ENCODE measurements around the gene NPR1.
A peak's percentile ranks its signal among the peaks of the same experiment; 100 is the strongest.
"Not testable (repeated sequence)": the region's sequence is repeated elsewhere in the genome, so short reads cannot be mapped to it uniquely, and the experiment has no call there.

NPR1 gene

DNA sequence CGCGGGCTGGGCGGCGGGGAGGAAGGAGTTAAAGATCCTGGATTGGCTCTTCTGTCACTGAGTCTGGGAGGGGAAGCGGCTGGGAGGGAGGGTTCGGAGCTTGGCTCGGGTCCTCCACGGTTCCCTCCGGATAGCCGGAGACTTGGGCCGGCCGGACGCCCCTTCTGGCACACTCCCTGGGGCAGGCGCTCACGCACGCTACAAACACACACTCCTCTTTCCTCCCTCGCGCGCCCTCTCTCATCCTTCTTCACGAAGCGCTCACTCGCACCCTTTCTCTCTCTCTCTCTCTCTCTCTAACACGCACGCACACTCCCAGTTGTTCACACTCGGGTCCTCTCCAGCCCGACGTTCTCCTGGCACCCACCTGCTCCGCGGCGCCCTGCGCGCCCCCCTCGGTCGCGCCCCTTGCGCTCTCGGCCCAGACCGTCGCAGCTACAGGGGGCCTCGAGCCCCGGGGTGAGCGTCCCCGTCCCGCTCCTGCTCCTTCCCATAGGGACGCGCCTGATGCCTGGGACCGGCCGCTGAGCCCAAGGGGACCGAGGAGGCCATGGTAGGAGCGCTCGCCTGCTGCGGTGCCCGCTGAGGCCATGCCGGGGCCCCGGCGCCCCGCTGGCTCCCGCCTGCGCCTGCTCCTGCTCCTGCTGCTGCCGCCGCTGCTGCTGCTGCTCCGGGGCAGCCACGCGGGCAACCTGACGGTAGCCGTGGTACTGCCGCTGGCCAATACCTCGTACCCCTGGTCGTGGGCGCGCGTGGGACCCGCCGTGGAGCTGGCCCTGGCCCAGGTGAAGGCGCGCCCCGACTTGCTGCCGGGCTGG lies at the start of gene NPR1:
Gene NPR1 (plus strand): TSS at position 170 of the 818 bp plus-strand sequence. CDS start 421 bp downstream, at position 591.
- peak; percentile 43 for DNase-seq (ENCODE audit: low read depth)

DNA sequence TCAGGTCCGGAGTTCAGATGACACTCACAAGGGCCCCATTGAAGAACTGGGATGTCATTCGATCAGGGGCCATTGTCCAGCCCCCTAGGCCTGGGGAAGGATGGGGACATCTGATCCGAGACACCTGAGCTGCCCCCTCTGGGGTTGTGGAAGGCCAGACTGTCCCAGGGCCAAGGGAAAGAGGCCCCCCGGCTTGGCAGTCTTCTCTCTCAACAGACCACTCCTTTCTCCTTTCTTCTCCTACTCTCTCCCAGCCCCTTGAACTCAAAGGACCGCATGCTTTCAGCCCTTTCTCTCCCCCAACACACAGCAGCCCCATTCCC lies 49.2 kb upstream of the NPR1 start:
- DNase-seq (ENCODE audit: low read depth), result no peak

DNA sequence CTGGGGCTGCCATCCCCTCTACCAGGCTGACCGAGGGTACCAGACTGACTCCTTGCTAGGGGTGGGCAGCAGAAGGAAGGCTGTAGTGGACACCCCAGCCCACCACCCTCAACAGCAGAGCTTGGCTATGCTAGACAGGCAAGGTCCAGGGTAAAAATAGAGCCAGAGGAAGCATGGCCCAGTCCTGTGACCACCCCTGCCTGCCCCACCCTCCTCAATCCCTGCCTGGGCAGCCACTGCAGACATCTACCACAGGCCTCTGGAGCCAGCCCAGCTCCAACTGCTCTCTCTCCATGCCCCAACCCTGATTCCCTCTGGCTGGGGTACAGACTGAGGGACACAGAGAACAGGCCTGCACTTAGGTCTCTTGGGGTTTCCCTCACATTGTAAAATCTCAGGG lies 48.5 kb upstream of the NPR1 start:
- no peak for DNase-seq (ENCODE audit: low read depth)

DNA sequence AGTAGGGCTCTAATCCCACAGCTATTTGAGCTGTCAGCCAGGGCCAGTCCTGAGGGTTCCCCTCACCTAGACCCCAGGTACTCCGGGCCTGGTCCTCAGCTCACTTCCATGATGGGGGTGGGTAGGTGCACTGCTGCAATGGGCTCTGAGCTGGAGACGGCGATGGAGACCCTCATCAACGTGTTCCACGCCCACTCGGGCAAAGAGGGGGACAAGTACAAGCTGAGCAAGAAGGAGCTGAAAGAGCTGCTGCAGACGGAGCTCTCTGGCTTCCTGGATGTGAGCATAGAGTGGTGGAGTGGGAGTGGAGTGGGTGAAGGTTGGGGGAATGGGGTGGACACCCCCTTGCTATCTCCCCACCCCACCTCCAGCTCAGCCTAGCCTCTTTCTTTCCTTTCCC lies 48.1 kb upstream of the NPR1 start:
- no peak for DNase-seq (ENCODE audit: low read depth)

DNA sequence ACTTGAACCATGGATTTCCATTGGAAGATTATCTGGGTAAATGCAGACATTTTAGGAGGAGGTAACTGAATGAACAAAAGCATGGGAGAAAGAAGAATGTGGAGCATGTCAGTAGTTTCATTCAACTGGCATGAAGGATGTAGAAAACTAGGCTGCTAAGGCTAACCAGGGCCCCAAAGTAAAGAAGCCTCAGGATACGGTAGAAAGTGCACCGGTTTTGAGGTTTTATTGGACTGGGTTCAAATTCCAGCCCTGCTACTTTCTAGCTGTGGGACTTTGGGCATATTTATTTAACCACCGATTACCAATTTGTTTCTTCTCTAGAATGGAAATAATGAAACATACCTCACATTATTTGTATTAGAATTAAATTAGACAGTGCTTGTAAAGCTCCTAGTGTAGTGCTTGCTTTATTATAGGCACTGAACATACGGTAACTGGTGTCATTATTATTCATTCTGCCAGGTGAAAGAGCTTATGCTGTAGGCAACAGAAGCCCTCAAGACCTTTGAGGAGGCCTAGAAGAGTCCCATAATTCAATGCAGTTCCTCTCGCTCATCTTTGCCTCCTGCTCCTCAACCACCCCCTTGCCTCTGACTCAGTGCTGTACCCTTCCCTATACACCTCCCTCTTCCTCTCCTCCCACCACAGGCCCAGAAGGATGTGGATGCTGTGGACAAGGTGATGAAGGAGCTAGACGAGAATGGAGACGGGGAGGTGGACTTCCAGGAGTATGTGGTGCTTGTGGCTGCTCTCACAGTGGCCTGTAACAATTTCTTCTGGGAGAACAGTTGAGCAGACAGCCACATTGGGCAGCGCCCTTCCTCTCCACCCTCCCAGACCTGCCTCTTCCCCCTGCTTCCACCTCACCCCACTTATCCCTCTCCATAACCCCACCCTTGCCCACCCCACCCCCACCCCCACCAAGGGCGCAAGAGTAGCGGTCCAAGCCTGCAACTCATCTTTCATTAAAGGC lies 47.2 kb upstream of the NPR1 start:
- peak; percentile 66 for DNase-seq (ENCODE audit: low read depth)

DNA sequence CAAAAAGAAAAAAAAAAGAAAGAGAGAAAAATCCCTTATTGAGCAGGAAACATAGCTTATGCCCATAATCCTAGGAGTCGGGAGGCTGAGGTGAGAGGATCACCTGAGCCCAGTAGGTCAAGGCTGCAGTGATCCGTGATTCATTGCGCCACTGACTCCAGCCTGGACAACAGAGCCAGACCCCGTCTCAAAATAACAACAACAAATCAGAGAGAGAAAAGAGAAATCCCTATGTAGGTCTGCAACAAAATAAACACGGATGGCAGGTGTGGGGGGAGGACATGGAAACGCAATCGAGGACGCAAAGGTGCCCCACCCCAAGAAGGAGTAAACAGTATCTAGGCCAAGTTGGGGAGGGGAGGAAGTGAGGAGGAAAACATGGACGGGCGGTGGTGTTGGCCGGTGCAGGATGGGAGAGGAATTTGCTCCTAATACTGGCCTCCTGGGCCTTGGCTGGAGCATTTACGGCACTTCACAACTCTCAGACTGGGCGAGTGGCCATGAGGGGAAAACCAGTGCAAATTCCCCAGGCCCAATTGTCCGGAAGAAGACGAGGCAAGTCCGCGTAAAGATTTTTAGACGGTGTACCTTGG lies 45.2 kb upstream of the NPR1 start:
- DNase-seq (ENCODE audit: low read depth), result peak; percentile 13

DNA sequence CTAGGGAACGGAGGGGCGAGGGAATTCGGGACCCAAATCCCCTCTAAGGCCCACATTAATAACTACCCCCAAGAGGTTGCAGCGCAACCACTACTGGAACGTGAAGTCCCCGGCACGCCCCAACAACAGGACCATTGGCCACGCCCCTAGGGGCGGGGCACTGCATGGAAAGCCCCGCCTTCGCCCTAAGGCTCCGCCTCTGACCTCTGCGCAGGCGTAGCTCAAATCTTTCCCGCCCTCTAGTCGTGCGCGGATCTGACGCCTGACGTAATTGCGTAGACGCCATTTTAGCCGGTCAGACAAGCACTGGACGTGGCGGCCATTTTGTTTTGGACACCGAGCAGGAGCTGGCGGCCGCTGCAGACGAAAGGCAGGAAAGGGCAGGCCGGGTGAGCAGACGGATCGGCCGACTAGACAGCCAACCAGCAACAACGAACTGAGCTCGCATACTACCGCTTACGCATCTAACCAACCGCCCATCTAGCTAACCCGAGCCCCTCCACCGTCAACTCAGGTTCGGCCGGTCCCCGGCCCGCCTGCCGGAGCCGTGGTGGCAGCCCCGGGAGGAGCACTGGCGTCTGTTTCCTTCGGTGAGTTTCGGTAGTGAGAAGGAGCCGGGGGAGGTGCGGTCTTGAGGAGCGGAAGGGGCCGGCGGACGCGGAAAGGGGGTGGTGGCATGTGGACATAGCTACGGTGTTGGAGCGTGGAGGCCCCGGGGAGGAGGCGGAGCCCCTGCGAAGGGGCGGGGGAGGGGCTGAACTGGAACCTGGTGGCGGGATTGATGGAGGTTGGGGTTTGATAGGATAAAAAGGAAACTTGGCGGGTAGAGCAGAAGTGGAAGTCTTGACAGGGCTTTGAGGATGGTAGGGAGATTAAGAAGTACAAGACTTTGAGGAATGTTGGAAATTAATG lies 44.5 kb upstream of the NPR1 start, which contains the start of gene CHTOP:
Gene CHTOP (plus strand): TSS at position 313 of the 912 bp plus-strand sequence. CDS start 2,523 bp downstream, outside the sequence.
- DNase-seq (ENCODE audit: low read depth), result peak; percentile 98

DNA sequence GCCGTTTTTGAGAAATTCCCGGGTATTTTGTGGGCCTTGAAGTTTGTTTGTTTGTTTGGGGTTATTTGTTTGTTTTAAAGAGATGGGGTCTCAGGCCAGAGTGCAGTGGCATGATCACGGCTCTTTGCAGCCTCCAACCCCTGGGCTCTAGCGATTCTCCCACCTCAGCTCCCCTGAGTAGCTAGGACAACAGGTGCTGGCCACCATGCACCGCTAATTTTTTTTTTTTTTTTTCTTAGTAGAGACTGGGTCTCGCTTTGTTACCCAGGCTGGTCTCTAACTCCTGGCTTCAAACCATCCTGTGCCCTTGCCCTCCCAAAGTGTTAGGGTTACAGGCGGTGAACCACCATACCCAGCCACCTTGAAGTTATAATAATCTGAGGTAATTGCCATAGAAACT lies 42.6 kb upstream of the NPR1 start:
- DNase-seq (ENCODE audit: low read depth), result no peak

DNA sequence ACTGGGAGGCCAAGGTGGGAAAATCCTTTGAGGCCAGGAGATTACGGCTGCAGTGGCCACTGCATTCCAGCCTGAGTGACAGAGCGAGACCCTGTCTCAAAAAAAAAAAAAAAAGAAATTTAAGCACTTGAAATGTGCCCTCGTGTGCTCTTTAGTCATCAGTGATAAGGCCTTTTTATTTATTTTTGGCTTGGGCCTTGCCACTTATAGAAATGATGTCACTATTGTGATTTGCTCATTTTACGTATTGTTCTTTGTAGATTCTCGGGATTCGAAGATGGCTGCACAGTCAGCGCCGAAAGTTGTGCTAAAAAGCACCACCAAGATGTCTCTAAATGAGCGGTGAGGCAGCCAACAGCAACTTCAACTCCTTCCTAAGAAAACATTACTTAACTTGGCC lies 42.2 kb upstream of the NPR1 start:
- no peak for DNase-seq (ENCODE audit: low read depth)

DNA sequence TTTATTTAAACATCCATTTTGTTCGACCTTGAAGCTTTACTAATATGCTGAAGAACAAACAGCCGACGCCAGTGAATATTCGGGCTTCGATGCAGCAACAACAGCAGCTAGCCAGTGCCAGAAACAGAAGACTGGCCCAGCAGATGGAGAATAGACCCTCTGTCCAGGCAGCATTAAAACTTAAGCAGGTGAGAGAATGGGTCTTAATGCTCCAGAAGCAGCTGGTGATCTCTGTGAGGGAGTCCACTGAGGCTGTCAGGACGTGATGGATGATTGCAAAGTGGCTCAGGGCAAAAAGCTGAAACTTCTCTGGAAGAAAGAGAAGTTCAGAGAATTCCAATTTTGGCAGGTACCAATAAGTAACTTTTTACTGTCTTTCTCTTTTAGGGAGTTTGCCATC lies 40.2 kb upstream of the NPR1 start:
- no peak for DNase-seq (ENCODE audit: low read depth)

DNA sequence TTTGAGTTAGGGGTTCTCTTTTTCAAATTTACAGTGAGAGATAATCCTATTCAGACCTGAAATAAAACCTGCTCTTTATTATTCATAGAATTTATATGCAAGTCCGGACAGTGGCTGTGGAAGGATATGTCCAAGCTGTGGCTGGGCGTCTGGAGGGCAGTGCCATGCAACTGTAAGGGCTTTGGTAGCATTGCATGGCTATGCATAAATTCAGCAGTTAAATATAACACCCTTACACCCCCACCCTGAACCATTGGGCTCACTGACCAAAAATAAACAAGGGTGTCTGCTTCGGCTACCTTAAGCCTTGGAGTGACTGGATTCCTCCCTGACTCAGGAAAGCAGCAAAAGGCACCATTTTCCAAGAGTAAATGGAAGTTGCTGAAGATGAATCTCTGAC lies 39.2 kb upstream of the NPR1 start:
- DNase-seq (ENCODE audit: low read depth), result no peak

DNA sequence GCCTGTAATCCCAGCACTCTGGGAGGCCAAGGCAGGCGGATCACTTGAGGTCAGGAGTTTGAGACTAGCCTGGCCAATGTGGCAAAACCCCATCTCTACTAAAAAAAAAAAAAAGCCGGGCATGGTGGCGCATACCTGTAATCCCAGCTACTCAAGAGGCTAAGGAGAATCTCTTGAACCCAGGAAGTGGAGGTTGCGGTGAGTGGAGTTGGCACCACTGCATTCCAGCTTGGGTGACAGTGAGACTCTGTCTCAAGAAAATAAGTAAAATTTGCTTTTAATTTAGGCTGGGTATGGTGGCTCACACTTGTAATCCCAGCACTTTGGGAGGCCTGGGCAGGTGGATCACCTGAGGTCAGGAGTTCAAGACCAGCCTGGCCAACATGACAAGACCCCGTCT lies 38.3 kb upstream of the NPR1 start:
- not testable (repeated sequence) for DNase-seq (ENCODE audit: low read depth)

DNA sequence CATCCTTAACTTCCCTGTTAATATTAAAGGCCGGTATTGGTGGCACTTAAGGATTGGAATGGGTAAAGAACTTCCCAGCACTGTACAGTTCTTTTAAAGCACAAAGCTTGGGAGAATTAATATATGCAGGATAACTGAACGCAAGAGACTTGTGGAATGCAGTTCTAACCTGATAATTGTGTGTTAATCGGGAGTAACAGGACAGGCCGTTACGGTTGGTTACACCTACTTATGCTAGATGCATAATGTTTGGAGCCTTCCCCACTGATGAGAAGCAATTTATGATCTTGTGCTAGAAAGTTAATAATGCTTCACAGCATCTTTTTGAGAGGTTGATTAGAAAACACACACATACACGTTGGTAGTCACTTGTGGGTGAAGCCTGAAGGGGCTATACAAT lies 37.6 kb upstream of the NPR1 start:
- no peak for DNase-seq (ENCODE audit: low read depth)

DNA sequence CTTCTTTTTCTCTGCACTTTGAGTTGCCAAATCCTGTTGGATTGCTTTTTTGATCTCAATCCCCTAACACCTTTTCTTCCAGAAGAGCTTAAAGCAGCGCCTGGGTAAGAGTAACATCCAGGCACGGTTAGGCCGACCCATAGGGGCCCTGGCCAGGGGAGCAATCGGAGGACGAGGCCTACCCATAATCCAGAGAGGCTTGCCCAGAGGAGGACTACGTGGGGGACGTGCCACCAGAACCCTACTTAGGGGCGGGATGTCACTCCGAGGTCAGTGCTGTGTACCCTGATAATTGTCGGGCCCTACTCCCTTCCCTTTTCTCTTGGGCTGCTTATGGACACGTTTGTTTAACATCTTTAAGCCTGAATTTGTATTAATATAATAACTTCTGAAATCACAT lies 36.3 kb upstream of the NPR1 start:
- no peak for DNase-seq (ENCODE audit: low read depth)

DNA sequence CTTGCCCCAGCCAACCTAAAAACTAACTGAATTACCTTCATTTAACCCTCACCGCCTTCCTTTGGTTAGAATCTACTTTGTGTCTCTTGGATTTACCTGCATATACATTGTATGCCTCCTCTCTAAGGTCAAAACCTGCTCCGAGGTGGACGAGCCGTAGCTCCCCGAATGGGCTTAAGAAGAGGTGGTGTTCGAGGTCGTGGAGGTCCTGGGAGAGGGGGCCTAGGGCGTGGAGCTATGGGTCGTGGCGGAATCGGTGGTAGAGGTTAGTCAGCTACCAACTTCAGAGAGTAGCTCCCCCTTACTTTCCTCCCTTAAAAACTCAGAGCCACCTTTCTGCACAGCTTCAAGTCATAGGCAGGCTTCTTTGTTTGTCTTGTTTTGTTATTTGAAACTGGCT lies 35.4 kb upstream of the NPR1 start:
- DNase-seq (ENCODE audit: low read depth), result no peak

DNA sequence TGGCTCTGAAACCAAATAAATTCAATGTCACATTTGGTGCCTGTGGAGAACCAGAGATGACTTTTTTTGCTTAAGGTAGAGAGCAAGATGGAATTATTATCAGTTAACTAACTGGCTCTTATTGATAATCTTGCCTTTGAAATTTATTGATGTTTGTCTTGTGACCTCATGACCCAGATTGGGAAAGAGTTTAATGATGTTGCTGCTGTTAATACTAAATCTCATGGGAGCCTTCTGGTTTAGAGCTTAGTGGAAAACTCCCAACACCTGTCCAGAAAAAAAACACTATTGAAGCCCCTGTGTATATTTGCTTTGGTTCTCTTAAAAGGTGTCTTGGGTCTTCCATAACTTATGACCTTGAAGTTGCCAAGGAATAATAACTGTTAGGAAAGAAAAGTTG lies 34.7 kb upstream of the NPR1 start:
- DNase-seq (ENCODE audit: low read depth), result no peak

DNA sequence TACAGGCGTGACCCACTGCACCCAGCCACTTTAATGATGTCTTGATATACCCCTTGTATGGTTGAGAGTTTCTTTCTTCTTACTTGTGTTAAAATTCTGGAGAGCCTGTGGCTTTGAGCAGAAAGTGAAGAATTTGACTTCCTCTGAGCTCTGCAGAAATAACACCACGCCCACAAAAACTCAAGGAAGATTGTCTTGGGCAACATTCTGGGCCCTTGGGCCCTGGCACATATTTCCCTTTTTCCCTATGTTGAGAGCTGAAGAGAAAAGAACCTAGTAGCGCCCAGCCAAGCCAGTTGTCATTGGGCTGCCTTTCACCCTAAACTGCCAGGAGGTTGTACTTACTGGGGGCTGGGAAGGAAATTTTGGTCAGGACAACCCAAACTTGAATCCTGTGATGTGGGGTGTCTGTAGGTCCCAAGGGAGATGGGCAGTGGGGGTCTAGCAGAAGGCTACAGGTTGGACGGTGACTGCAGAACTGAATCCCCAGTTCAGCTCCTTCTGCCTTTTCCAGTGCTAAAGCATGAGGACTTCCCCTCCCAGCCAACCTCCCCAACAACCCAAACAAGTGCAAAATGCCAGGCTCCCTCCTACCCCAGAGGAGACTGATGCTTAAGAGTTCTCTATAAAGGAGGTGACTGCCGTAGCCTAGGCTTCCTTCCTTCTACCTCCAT lies 31.7 kb upstream of the NPR1 start:
- DNase-seq (ENCODE audit: low read depth), result no peak

DNA sequence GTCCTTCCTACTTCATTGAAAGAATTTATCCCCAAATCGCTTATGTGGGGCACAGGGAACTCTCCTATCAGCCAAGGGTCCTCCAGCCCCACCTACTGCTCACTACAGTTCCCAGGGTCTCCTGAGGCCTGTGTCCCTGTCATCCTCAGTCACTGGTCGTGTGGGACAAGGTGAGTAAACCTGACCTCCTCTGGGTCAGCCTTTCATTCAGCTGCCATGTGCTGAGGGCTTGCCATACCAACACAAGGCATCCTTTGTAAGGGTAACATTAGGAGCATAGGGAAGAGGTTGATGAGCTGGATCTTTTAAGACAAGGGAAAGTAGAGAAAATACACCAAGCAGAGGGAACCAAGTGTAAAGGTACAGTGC lies 31.2 kb upstream of the NPR1 start:
- DNase-seq (ENCODE audit: low read depth), result peak; percentile 10

DNA sequence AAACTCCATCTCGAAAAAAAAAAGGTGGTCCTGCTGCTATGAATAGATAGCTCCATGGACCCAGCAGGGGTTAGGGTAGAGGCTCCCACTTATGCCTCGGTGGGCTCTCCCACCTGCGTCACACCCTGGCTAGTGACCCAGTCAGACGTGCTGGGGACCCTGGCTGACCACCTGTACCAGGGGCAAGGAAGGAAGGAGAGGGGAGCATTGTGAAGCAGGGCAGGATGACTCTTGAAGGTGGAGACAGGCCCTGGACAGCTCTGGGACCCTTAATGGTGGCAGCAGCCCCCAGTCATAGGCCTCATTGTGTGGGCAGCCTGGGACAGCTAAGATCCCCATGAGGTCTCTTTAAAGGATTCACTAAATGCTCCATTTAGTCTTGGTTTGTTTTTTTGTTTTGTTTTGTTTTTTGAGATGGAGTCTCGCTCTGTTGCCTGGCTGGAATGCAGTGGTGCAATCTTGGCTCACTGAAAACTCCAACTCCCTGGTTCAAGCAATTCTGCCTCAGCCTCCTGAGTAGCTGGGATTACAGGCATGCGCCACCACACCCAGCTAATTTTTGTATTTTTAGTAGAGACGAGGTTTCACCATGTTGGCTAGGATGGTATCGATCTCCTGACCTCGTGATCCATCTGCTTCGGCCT lies 30.4 kb upstream of the NPR1 start:
- no peak for DNase-seq (ENCODE audit: low read depth)

DNA sequence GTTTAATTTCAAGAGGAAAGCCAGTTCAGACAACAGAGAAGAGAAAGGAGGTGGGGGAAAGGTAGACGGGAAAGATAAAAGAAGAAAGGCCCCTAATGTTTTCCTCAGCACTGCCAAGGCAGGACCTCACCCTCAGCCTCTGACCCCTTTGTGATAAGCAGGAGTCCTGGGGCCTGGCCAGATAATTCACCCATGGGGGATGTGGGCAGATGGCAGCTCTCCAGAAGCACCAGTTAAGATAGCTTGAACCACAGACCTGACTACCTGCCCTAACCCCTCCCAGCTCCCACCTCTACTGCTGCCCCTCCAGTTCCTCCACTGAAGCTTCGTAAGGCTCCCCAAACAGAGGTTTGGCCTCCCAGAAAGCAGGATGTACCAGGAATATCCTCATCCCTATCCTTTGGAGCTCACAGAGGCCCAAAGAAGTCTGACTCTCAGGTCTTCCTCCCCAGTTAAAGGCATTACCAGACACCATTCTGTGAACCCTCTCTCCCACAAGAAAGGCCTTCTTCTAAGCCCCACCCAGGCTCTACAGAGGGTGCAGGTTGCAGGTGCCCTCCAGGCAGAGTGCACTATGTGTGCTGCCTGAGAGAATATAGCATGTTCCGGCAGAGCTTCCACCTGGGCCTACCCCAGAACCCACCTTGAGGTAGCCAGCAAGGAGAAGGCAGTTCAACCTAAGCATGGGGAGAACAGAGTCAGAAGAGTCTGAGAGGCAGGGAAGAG lies 29.2 kb upstream of the NPR1 start:
- no peak for DNase-seq (ENCODE audit: low read depth)

Data from EH (cell line).